ENCODE data around the gene MSRB1.

DNA sequence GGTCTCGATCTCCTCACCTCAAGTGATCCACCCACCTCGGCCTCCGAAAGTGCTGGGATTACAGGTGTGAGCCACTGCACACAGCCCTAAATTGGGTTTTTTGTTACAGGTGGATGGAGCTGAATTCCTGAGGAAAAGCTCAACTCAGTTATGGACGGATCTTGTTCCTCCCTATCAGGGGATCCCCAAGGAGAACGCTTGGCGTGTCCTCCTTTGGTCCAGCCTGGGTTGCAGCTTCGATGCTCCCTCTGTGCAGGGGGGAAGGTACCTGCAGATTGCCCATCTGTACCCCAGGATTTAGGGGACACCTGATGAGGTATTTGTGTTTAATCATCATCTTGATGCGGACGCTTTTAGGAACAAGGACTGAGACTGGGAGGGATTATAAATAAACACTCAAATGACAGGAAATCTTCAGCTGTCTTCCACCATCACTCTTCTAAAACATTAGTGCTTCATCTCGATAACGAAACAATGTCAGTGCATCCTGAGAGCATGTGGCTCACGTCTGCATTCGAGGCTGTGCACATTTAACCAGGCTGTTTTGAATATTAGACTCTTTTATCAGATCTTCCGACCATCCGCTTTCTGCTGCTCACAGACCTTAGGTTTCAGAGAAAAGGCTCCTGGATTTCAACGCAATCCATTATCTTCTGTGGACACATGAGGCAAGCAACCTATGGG is 52.8 kb downstream of the MSRB1 start:
- TF ChIP-seq, protein P1, sequence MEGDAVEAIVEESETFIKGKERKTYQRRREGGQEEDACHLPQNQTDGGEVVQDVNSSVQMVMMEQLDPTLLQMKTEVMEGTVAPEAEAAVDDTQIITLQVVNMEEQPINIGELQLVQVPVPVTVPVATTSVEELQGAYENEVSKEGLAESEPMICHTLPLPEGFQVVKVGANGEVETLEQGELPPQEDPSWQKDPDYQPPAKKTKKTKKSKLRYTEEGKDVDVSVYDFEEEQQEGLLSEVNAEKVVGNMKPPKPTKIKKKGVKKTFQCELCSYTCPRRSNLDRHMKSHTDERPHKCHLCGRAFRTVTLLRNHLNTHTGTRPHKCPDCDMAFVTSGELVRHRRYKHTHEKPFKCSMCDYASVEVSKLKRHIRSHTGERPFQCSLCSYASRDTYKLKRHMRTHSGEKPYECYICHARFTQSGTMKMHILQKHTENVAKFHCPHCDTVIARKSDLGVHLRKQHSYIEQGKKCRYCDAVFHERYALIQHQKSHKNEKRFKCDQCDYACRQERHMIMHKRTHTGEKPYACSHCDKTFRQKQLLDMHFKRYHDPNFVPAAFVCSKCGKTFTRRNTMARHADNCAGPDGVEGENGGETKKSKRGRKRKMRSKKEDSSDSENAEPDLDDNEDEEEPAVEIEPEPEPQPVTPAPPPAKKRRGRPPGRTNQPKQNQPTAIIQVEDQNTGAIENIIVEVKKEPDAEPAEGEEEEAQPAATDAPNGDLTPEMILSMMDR (conservative IDR thresholded peaks at IDR 0.05): no peak
- no peak for TF ChIP-seq EZH2 (IDR thresholded peaks at IDR 0.05; ENCODE audit: low read depth)

All from PC-9 (cell line).